ENCODE data around the gene PKN3. TPM values are rescaled to one million over a fixed set of nuclear protein-coding genes. Genes with fewer than 3 reads are reported as not detected.

The PKN3 gene
- total RNA-seq, 4 donors from 2014 or later: 4.4 to 7.6 (median 6.4) TPM

GRCh38 chr9:128750926-128751595 lies 48.8 kb downstream of the PKN3 start:
- TF ChIP-seq CTCF (IDR thresholded peaks at IDR 0.05) (no peak), POLR2A (IDR thresholded peaks at IDR 0.05) (no peak)
- peaks cover 37 to 40% of the 10 kb centered on the region in 2 donors for H3K36me3 ChIP-seq
- intact Hi-C loops (cut with DNase I): no loop called here

GRCh38 chr9:128753627-128754026 lies 51.3 kb downstream of the PKN3 start:
- Histone ChIP-seq H3K4me1 (no peaks in the 10 kb centered on the region), H3K9me3 (no peaks in the 10 kb centered on the region), H3K4me3 (replicated peaks in 1 of 3) (no peak overlapping the region), H3K27ac (no peak overlapping the region), H3K36me3 (peaks cover 37 to 38% of the 10 kb centered on the region in 2 donors), H3K27me3 (no peaks in the 10 kb centered on the region)
- no peak for DNase-seq
- TF ChIP-seq CTCF (IDR thresholded peaks at IDR 0.05) (no peak), POLR2A (IDR thresholded peaks at IDR 0.05) (no peak)
- WGBS, 2 donors: 92 to 96% methylated on average over 14 to 16 of the region's 16 CpGs
- intact Hi-C loops (cut with DNase I): no loop called here

More at GRCh38 chr9:128750926-128751595, 48.8 kb downstream of the PKN3 start:
- DNase-seq: no peak
- Histone ChIP-seq H3K4me3 (replicated peaks in 1 of 3) (no peak overlapping the region), H3K4me1 (no peaks in the 10 kb centered on the region), H3K27me3 (no peaks in the 10 kb centered on the region), H3K9me3 (no peaks in the 10 kb centered on the region), H3K27ac (no peak overlapping the region)
- WGBS, 2 donors: 94 to 95% methylated on average over 13 to 22 of the region's 22 CpGs

- Histone ChIP-seq H3K27me3 (no peaks in the 10 kb centered on the region), H3K27ac (no peak overlapping the region), H3K9me3 (no peaks in the 10 kb centered on the region), H3K4me1 (no peaks in the 10 kb centered on the region), H3K36me3 (peaks cover 11 to 15% of the 10 kb centered on the region in 2 donors), H3K4me3 (replicated peaks in 1 of 3) (no peak overlapping the region)
- intact Hi-C loops (cut with DNase I): no loop called here
- DNase-seq: no peak
- 91 to 93% methylated on average over 6 of the region's 6 CpGs for WGBS, 2 donors
- TF ChIP-seq POLR2A (IDR thresholded peaks at IDR 0.05) (no peak), CTCF (IDR thresholded peaks at IDR 0.05) (no peak)
Observed at GRCh38 chr9:128757602-128758001, 55.3 kb downstream of the PKN3 start.

- H3K36me3 ChIP-seq: no peaks in the 10 kb centered on the region
- DNase-seq: no peak
- no peak overlapping the region for H3K27ac ChIP-seq
- intact Hi-C loops (cut with DNase I): no loop called here
- H3K27me3 ChIP-seq: no peaks in the 10 kb centered on the region
- no peak overlapping the region for H3K4me3 ChIP-seq (replicated peaks in 1 of 3)
- peaks cover 0 to 3% of the 10 kb centered on the region in 2 donors for H3K4me1 ChIP-seq
- 83 to 89% methylated on average over 8 to 9 of the region's 9 CpGs for WGBS, 2 donors
- TF ChIP-seq CTCF (IDR thresholded peaks at IDR 0.05) (no peak), POLR2A (IDR thresholded peaks at IDR 0.05) (no peak)
- no peaks in the 10 kb centered on the region for H3K9me3 ChIP-seq
Observed at GRCh38 chr9:128762671-128763449, 60.6 kb downstream of the PKN3 start.

- intact Hi-C loops (cut with DNase I): no loop called here
- Histone ChIP-seq H3K27ac (no peak overlapping the region), H3K36me3 (no peaks in the 10 kb centered on the region), H3K4me3 (replicated peaks in 1 of 3) (no peak overlapping the region), H3K9me3 (no peaks in the 10 kb centered on the region), H3K27me3 (no peaks in the 10 kb centered on the region), H3K4me1 (peaks cover 0 to 3% of the 10 kb centered on the region in 2 donors)
- DNase-seq: no peak
- TF ChIP-seq POLR2A (IDR thresholded peaks at IDR 0.05) (no peak), CTCF (IDR thresholded peaks at IDR 0.05) (no peak)
- 87 to 90% methylated on average over 4 to 6 of the region's 6 CpGs for WGBS, 2 donors
Observed at GRCh38 chr9:128764361-128764760, 62.1 kb downstream of the PKN3 start.

Measured in thyroid gland (tissue), 4 donors.